Body of pancreas (tissue), 4 donors: ENCODE measurements around the gene CELF1. TPM values are rescaled to one million over a fixed set of nuclear protein-coding genes. Genes with fewer than 3 reads are reported as not detected.
A peak's percentile ranks its signal among the peaks of the same experiment; 100 is the strongest.
"Not testable (repeated sequence)": the region's sequence is repeated elsewhere in the genome, so short reads cannot be mapped to it uniquely, and the experiment has no call there.

Experiments used
- ATAC-seq: fragments of 150-250 bp; one replicate; pipeline ENCODE4 v1.9.1; 2016
- DNase-seq, 4 donors: peaks; one replicate each; pipeline ENCODE4 v3.0.0-alpha.2; 2019
- H3K27ac ChIP-seq, 4 donors: fragments of 200-600 bp; sonication (generic); 1 replicate in 3 of 4; 2 replicates in 1 of 4; pipeline versions ENCODE4 v1.5.1 to v1.6.1; 2016 to 2019; ENCODE audit warnings: mild to moderate bottlenecking in 1 of 4, mixed read lengths in 1 of 4, moderate library complexity in 1 of 4
- H3K27me3 ChIP-seq, 2 donors: fragments of 200-600 bp; sonication (generic); one replicate each; pipeline ENCODE4 v1.6.0; 2016; ENCODE audit warnings: mild to moderate bottlenecking in 1 of 2
- H3K36me3 ChIP-seq, 2 donors: fragments of 200-600 bp; sonication (generic); replicated peaks in 1 of 2; 2 replicates each; pipeline ENCODE4 v1.5.1; 2016; ENCODE audit warnings: low read depth in 2 of 2; ENCODE audit not compliant: insufficient read depth in 1 of 2
- H3K4me1 ChIP-seq: fragments of 200-600 bp; sonication (generic); one replicate; pipeline ENCODE4 v1.6.0; 2016
- H3K4me3 ChIP-seq, 2 donors: fragments of 200-600 bp; sonication (generic); 1 replicate in 1 of 2; 2 replicates in 1 of 2; pipeline ENCODE4 v1.5.1; 2016 to 2019
- H3K9me3 ChIP-seq, 3 donors: fragments of 200-600 bp; sonication (generic); 1 replicate in 2 of 3; 2 replicates in 1 of 3; pipeline ENCODE4 v1.5.1; 2016
- POLR2A ChIP-seq, 3 donors: fragments of 450-650 bp; IDR thresholded peaks; one replicate each; pipeline ENCODE4 v1.6.1; 2016; ENCODE audit warnings: antibody characterized with exemption in 3 of 3, mild to moderate bottlenecking in 2 of 3
- WGBS, 2 donors: methylation state at CpG; one replicate each; pipeline ENCODE4 v1.1.5; 2017; 5-methylcytosine and 5-hydroxymethylcytosine counted together
- intact Hi-C: fragments of 100-400 bp; cut with DNase I; formaldehyde crosslinking; loops from one replicate; pipeline ENCODE4 v1.15.1; 2023
- total RNA-seq, 2 donors: library from RNA; depleted of rRNA; stranded (reverse); fragments of >200 nt; gene quantifications; one replicate each; pipeline ENCODE4 v1.1.0, GENCODE V29; 2016
- TF ChIP-seq, protein P1 (sequence below), 7 experiments: fragments of 450-650 bp in 4 of 7; fragments of 200-600 bp in 3 of 7; sonication (generic) in 3 of 7; IDR thresholded peaks; one replicate each; pipeline ENCODE4 v1.5.1; 2016 to 2019; ENCODE audit warnings: antibody characterized with exemption in 7 of 7

CELF1 gene
- total RNA-seq, 2 donors from 2014 or later: 56.0 to 86.0 TPM

DNA sequence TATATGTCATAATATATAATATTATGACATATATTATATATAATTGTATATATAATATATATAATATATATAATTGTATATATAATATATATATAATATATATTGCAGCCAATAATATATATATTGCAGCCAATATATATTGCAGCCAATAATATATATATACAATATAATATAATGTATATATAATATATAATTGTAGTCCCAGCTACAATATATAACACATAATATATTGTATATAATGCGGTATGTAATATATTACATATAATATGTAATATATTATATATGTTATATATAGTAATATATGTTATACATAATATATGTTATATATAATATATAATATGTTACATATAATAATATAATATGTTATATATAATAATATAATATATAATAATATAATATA is 5.8 kb upstream of the CELF1 start:
- no peaks in the 10 kb centered on the region for H3K4me1 ChIP-seq
- 98 to 100% methylated on average over 1 of the region's 1 CpG for WGBS, 2 donors
- H3K9me3 ChIP-seq: no peaks in the 10 kb centered on the region
- no peaks in the 10 kb centered on the region for H3K36me3 ChIP-seq
- DNase-seq: no peak
- ATAC-seq: no peak
- no peaks in the 10 kb centered on the region for H3K27me3 ChIP-seq
- no peak overlapping the region for H3K27ac ChIP-seq
- no peak for TF ChIP-seq POLR2A (IDR thresholded peaks at IDR 0.05)
- no peak overlapping the region for H3K4me3 ChIP-seq
- intact Hi-C loops: no loop called here

DNA sequence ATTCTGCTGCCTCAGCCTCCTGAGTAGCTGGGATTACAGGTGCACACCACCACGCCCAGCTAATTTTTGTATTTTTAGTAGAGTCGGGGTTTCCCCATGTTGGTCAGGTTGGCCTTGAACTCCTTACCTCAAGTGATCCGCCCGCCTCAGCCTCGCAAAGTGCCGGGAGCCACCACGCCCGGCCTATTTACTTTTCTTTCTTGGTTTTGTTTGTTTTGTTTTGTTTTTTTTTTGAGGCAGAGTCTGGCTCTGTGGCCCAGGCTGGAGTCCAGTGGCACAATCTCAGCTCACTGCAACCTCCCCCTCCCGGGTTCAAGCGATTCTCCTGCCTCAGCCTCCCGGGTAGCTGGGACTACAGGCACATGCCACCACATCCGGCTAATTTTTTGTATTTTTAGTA is 4.1 kb upstream of the CELF1 start:
- H3K9me3 ChIP-seq, H3K27ac ChIP-seq, intact Hi-C loops, ATAC-seq, DNase-seq, H3K36me3 ChIP-seq, H3K4me3 ChIP-seq, H3K27me3 ChIP-seq, H3K4me1 ChIP-seq: not testable (repeated sequence)
- WGBS, 2 donors: 84 to 85% methylated on average over 12 of the region's 12 CpGs

DNA sequence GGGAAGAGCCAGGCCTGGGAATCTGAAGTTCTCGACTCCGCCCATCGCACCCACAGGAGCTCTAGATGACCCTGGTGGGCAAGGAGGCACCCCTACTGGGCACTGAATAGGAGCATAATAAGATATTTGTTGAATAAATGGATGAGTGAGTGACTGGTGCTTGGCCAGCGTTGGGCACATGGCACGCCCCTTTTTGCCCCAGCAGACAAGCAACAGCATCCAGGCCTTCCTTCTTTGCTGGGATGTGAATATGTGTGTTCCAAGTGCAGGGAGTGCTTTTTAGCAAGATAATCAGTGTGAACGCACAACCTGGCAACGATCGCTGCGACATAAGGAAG is 443 bp upstream of the CELF1 start:
- intact Hi-C loops: no loop called here
- DNase-seq: peak in 2 of 4 donors; percentile 42 to 49
- H3K4me1 ChIP-seq: peaks cover 27% of the 10 kb centered on the region
- H3K4me3 ChIP-seq: no peak overlapping the region
- peak; percentile 39 for ATAC-seq
- peak overlapping the region; percentile 37 to 88 (median 64) for H3K27ac ChIP-seq
- H3K27me3 ChIP-seq: no peaks in the 10 kb centered on the region
- H3K36me3 ChIP-seq: no peaks in the 10 kb centered on the region
- H3K9me3 ChIP-seq: no peaks in the 10 kb centered on the region
- WGBS, 2 donors: 0 to 3% methylated on average over 7 to 9 of the region's 9 CpGs
- TF ChIP-seq, protein P1, sequence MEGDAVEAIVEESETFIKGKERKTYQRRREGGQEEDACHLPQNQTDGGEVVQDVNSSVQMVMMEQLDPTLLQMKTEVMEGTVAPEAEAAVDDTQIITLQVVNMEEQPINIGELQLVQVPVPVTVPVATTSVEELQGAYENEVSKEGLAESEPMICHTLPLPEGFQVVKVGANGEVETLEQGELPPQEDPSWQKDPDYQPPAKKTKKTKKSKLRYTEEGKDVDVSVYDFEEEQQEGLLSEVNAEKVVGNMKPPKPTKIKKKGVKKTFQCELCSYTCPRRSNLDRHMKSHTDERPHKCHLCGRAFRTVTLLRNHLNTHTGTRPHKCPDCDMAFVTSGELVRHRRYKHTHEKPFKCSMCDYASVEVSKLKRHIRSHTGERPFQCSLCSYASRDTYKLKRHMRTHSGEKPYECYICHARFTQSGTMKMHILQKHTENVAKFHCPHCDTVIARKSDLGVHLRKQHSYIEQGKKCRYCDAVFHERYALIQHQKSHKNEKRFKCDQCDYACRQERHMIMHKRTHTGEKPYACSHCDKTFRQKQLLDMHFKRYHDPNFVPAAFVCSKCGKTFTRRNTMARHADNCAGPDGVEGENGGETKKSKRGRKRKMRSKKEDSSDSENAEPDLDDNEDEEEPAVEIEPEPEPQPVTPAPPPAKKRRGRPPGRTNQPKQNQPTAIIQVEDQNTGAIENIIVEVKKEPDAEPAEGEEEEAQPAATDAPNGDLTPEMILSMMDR (IDR thresholded peaks at IDR 0.05): peak in 2 of 7 experiments; percentile 14 to 31
- TF ChIP-seq POLR2A (IDR thresholded peaks at IDR 0.05): no peak

DNA sequence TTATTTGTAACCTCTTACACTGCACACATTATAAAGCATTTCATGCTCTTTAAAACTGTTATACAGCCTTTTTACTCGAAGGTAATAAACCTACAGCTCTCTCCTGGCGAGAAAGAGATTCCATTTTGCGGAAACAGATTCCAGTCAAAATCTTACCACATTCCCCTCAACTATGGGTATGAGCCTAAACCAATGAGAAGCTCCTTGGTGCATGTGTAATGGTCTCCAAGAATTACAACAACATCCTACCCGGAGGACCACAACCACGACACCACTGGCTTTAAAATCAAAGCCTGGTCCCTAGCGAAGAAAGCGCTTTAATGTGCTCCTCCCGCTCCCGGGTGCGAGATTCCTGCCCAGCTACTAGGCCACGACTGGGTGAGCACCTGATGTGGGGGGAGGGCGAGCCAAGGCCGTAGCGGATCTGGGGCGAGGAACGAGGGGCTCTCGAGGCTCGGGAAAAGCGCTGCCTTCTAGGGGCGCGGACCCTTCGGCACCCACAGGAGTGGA is 821 bp downstream of the CELF1 start:
- H3K4me3 ChIP-seq: peak overlapping the region; percentile 75 to 97
- 1 to 7% methylated on average over 12 to 22 of the region's 22 CpGs for WGBS, 2 donors
- no peak for ATAC-seq
- DNase-seq: peak in 1 of 4 donors; percentile 19
- peak overlapping the region; percentile 74 to 88 (median 84) for H3K27ac ChIP-seq
- no peaks in the 10 kb centered on the region for H3K36me3 ChIP-seq
- TF ChIP-seq, protein P1 (IDR thresholded peaks at IDR 0.05): no peak
- TF ChIP-seq POLR2A (IDR thresholded peaks at IDR 0.05): no peak
- H3K4me1 ChIP-seq: peaks cover 36% of the 10 kb centered on the region
- no peaks in the 10 kb centered on the region for H3K9me3 ChIP-seq
- intact Hi-C loops: no loop called here
- no peaks in the 10 kb centered on the region for H3K27me3 ChIP-seq

DNA sequence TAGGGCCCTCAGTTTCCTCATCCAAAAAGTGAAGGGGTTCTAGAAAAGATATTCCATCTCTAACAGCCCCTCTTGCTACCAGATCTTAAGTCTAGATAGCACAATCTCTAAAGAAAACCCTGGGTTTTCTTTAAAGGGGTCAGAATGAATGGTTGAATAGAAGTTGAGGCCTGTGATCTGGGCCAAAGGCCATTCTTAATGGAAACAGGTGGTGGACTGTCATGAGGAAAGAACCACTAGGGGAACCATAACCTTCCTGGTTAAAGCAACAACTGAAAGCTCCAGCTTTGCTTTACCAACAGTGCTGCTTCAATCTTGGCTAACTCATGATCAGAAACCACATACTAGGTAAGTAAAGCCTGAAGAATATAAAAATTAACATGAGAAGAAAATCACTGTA is 1.8 kb downstream of the CELF1 start:
- H3K36me3 ChIP-seq: no peaks in the 10 kb centered on the region
- no peak for TF ChIP-seq POLR2A (IDR thresholded peaks at IDR 0.05)
- TF ChIP-seq, protein P1 (IDR thresholded peaks at IDR 0.05): peak in 2 of 7 experiments; percentile 15 to 22
- no peaks in the 10 kb centered on the region for H3K27me3 ChIP-seq
- H3K9me3 ChIP-seq: no peaks in the 10 kb centered on the region
- no peak overlapping the region for H3K4me3 ChIP-seq
- peaks cover 36% of the 10 kb centered on the region for H3K4me1 ChIP-seq
- H3K27ac ChIP-seq: peak overlapping the region in 2 of 4 donors; percentile 84 to 88
- no peak for ATAC-seq
- intact Hi-C loops: no loop called here
- no peak for DNase-seq
